ENCODE data around the gene ARL15.
A peak's percentile ranks its signal among the peaks of the same experiment; 100 is the strongest.

The ARL15 gene

DNA sequence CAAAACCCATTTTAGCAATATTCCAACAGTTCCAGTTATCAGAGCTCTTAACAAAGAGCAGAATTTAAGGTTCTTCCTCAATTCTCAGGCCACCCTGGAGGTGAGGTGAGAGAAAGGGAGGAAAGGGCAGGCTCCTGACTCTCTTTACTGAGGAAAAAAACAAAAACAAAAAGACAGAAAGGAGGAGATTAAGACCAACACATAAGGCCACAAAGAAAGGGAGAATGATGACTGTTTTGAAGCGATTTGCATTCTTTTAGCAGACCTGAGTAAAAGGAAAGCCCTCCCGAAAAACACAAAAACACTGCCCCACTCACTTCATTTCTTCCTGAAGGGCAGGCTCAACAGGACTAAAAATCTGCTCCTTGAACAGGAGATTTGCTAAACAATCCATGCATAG lies 300.5 kb downstream of the ARL15 start:
- Histone ChIP-seq H3K18ac (ENCODE audit: low read length) (no peak overlapping the region), H3K4me1 (ENCODE audit: control insufficient read depth in 1 of 2, insufficient read depth in 2 of 2, low read length in 2 of 2) (peaks cover 0 to 2% of the 10 kb centered on the region in 2 experiments), H4K8ac (ENCODE audit: low read depth, low read length) (no peak overlapping the region), H2AK5ac (ENCODE audit: low read length) (no peak overlapping the region), H2BK120ac (ENCODE audit: insufficient read depth, low read length, poor library complexity) (no peak overlapping the region), H3K4me2 (ENCODE audit: low read length) (no peak overlapping the region), H3K9ac (ENCODE audit: low read length) (no peak overlapping the region), H3K27me3 (ENCODE audit: insufficient read depth, low read length) (no peaks in the 10 kb centered on the region), H3K36me3 (ENCODE audit: control insufficient read depth in 1 of 2, insufficient read depth in 2 of 2, low read length in 2 of 2) (no peaks in the 10 kb centered on the region), H2AFZ (ENCODE audit: insufficient read depth, low read length, poor library complexity) (no peak overlapping the region), H4K12ac (ENCODE audit: low read depth, low read length) (no peak overlapping the region), H3K23ac (ENCODE audit: low read length) (no peak overlapping the region), H3K14ac (ENCODE audit: low read length) (no peak overlapping the region), H2BK5ac (ENCODE audit: low read depth, low read length, poor library complexity) (no peak overlapping the region), H3K79me1 (ENCODE audit: low read length) (no peaks in the 10 kb centered on the region), H3K9me3 (ENCODE audit: insufficient read depth, low read depth, low read length) (no peaks in the 10 kb centered on the region), H3K79me2 (ENCODE audit: control insufficient read depth, insufficient read depth, low read length, poor library complexity) (no peaks in the 10 kb centered on the region), H3K27ac (ENCODE audit: low read depth, low read length) (no peak overlapping the region), H3K4ac (ENCODE audit: low read depth, low read length) (no peak overlapping the region), H2BK12ac (ENCODE audit: low read length) (no peak overlapping the region), H3K4me3 (ENCODE audit: low read depth, low read length) (no peak overlapping the region), H4K91ac (ENCODE audit: low read depth, low read length) (no peak overlapping the region)
- no CpG with 5 or more reads among the region's 2 CpGs for WGBS (ENCODE audit: extremely low coverage, insufficient coverage, insufficient read length)
- DNase-seq: no peak

DNA sequence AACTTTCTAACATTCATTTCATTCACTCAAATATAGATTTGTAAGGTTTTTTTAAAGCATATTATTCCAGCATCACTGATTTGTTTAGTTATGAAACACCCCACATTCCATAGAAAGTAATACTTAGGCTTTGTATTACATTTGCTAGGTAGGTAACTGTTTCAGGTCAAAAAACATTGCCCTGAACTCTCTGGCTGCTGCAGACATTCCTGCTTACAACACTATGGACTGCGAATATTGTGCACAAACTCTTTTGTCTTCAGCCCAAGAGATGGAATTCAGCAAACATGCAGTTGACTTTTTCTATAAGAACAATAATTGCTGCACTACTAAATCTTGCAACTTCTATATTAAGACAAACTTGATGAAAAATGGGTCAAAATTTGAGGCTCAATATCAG lies 301.0 kb downstream of the ARL15 start:
- no peak overlapping the region for H2BK120ac ChIP-seq (ENCODE audit: insufficient read depth, low read length, poor library complexity)
- H3K9ac ChIP-seq (ENCODE audit: low read length): no peak overlapping the region
- no CpG with 5 or more reads among the region's 1 CpG for WGBS (ENCODE audit: extremely low coverage, insufficient coverage, insufficient read length)
- no peaks in the 10 kb centered on the region for H3K79me2 ChIP-seq (ENCODE audit: control insufficient read depth, insufficient read depth, low read length, poor library complexity)
- no peak overlapping the region for H2BK12ac ChIP-seq (ENCODE audit: low read length)
- no peak overlapping the region for H3K18ac ChIP-seq (ENCODE audit: low read length)
- peaks cover 0 to 2% of the 10 kb centered on the region in 2 experiments for H3K4me1 ChIP-seq (ENCODE audit: control insufficient read depth in 1 of 2, insufficient read depth in 2 of 2, low read length in 2 of 2)
- no peaks in the 10 kb centered on the region for H3K79me1 ChIP-seq (ENCODE audit: low read length)
- no peak overlapping the region for H3K4ac ChIP-seq (ENCODE audit: low read depth, low read length)
- H3K4me3 ChIP-seq (ENCODE audit: low read depth, low read length): no peak overlapping the region
- H3K27ac ChIP-seq (ENCODE audit: low read depth, low read length): no peak overlapping the region
- H3K23ac ChIP-seq (ENCODE audit: low read length): no peak overlapping the region
- H3K9me3 ChIP-seq (ENCODE audit: insufficient read depth, low read depth, low read length): no peaks in the 10 kb centered on the region
- H4K12ac ChIP-seq (ENCODE audit: low read depth, low read length): no peak overlapping the region
- H2AFZ ChIP-seq (ENCODE audit: insufficient read depth, low read length, poor library complexity): no peak overlapping the region
- H3K27me3 ChIP-seq (ENCODE audit: insufficient read depth, low read length): no peaks in the 10 kb centered on the region
- H4K8ac ChIP-seq (ENCODE audit: low read depth, low read length): no peak overlapping the region
- no peak overlapping the region for H2BK5ac ChIP-seq (ENCODE audit: low read depth, low read length, poor library complexity)
- no peaks in the 10 kb centered on the region for H3K36me3 ChIP-seq (ENCODE audit: control insufficient read depth in 1 of 2, insufficient read depth in 2 of 2, low read length in 2 of 2)
- H2AK5ac ChIP-seq (ENCODE audit: low read length): no peak overlapping the region
- DNase-seq: no peak
- no peak overlapping the region for H3K14ac ChIP-seq (ENCODE audit: low read length)
- no peak overlapping the region for H3K4me2 ChIP-seq (ENCODE audit: low read length)
- H4K91ac ChIP-seq (ENCODE audit: low read depth, low read length): no peak overlapping the region

DNA sequence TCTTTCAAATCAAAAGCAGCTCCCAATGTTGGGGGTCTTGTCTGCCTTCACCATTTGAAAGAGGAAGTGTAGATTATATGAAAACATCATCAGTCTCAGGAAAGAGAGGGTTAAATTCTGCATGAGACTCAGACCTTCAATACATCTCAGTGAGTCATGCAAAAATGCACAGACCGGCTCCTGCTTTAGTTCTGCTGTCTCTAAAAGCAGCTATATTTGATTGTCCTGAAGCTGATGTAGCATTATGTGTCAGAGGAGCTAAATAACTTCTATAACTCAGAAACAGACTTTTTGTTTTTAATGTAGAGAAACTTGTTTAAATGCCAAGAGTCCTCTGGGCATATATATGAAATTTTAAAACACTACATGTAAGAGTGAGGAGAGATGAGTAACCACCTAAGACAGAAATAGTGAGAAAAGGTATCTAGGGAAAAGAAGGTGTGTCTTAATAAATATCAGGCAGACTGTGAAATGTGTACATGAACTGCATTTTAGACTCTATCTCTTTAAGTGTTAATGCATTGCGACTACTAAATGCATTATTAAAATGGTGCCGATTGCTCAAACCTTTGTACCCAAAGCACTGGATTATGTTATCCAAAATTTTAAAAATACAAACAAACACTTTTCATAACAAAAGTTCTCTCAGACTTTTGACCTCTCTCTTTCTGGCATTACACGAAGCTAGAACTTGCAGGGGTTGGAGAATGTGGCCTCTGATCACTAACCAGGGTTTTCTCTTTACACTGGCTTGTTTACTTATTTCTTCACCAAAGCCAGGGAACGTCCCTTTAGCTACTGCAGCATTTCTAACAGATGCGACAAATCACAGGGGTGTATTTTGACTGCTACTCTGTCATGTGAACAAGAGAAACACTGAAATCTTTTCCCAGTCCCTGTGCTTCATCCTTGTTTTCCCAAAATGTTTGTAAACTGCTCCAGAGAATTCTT lies 302.3 kb downstream of the ARL15 start:
- H4K8ac ChIP-seq (ENCODE audit: low read depth, low read length): no peak overlapping the region
- H3K4me1 ChIP-seq (ENCODE audit: control insufficient read depth in 1 of 2, insufficient read depth in 2 of 2, low read length in 2 of 2): peaks cover 0 to 2% of the 10 kb centered on the region in 2 experiments
- WGBS (ENCODE audit: extremely low coverage, insufficient coverage, insufficient read length): no CpG with 5 or more reads among the region's 6 CpGs
- H4K91ac ChIP-seq (ENCODE audit: low read depth, low read length): peak overlapping the region; percentile 14
- H3K79me1 ChIP-seq (ENCODE audit: low read length): no peaks in the 10 kb centered on the region
- H3K4me3 ChIP-seq (ENCODE audit: low read depth, low read length): no peak overlapping the region
- H3K27ac ChIP-seq (ENCODE audit: low read depth, low read length): no peak overlapping the region
- no peak overlapping the region for H4K12ac ChIP-seq (ENCODE audit: low read depth, low read length)
- H3K9me3 ChIP-seq (ENCODE audit: insufficient read depth, low read depth, low read length): no peaks in the 10 kb centered on the region
- no peak for DNase-seq
- no peak overlapping the region for H3K9ac ChIP-seq (ENCODE audit: low read length)
- H3K14ac ChIP-seq (ENCODE audit: low read length): no peak overlapping the region
- no peak overlapping the region for H3K4me2 ChIP-seq (ENCODE audit: low read length)
- H2AK5ac ChIP-seq (ENCODE audit: low read length): no peak overlapping the region
- no peak overlapping the region for H2BK12ac ChIP-seq (ENCODE audit: low read length)
- H3K36me3 ChIP-seq (ENCODE audit: control insufficient read depth in 1 of 2, insufficient read depth in 2 of 2, low read length in 2 of 2): no peaks in the 10 kb centered on the region
- H3K18ac ChIP-seq (ENCODE audit: low read length): no peak overlapping the region
- no peaks in the 10 kb centered on the region for H3K27me3 ChIP-seq (ENCODE audit: insufficient read depth, low read length)
- no peak overlapping the region for H2AFZ ChIP-seq (ENCODE audit: insufficient read depth, low read length, poor library complexity)
- H3K79me2 ChIP-seq (ENCODE audit: control insufficient read depth, insufficient read depth, low read length, poor library complexity): no peaks in the 10 kb centered on the region
- H2BK5ac ChIP-seq (ENCODE audit: low read depth, low read length, poor library complexity): no peak overlapping the region
- no peak overlapping the region for H3K4ac ChIP-seq (ENCODE audit: low read depth, low read length)
- no peak overlapping the region for H3K23ac ChIP-seq (ENCODE audit: low read length)
- H2BK120ac ChIP-seq (ENCODE audit: insufficient read depth, low read length, poor library complexity): no peak overlapping the region

DNA sequence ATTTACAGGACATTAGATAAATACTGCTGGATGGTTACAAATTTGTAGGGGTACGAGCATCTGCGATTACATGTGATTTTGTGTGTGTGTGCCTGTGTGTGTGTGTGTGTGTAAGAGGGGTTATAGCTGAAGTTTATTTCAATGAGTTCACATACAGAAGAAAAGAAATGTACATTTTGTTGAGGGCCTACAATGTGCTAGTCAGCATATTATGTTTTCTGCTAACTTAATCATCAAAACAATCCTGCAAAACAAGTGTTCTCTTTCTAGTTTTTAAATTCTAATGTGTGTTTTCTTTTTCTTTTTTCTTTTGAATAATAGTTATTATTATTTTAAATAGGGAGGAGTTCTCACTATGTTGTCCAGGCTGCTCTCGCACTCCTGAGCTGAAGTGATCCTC lies 305.7 kb downstream of the ARL15 start:
- Histone ChIP-seq H3K9me3 (ENCODE audit: insufficient read depth, low read depth, low read length) (no peaks in the 10 kb centered on the region), H3K79me2 (ENCODE audit: control insufficient read depth, insufficient read depth, low read length, poor library complexity) (no peaks in the 10 kb centered on the region), H2BK120ac (ENCODE audit: insufficient read depth, low read length, poor library complexity) (no peak overlapping the region), H3K4ac (ENCODE audit: low read depth, low read length) (no peak overlapping the region), H3K4me2 (ENCODE audit: low read length) (no peak overlapping the region), H4K91ac (ENCODE audit: low read depth, low read length) (no peak overlapping the region), H3K36me3 (ENCODE audit: control insufficient read depth in 1 of 2, insufficient read depth in 2 of 2, low read length in 2 of 2) (no peaks in the 10 kb centered on the region), H3K18ac (ENCODE audit: low read length) (no peak overlapping the region), H3K27me3 (ENCODE audit: insufficient read depth, low read length) (no peaks in the 10 kb centered on the region), H3K79me1 (ENCODE audit: low read length) (no peaks in the 10 kb centered on the region), H2BK12ac (ENCODE audit: low read length) (no peak overlapping the region), H4K8ac (ENCODE audit: low read depth, low read length) (no peak overlapping the region), H2AK5ac (ENCODE audit: low read length) (no peak overlapping the region), H3K27ac (ENCODE audit: low read depth, low read length) (no peak overlapping the region), H3K4me1 (ENCODE audit: control insufficient read depth in 1 of 2, insufficient read depth in 2 of 2, low read length in 2 of 2) (peaks cover 0 to 2% of the 10 kb centered on the region in 2 experiments), H2BK5ac (ENCODE audit: low read depth, low read length, poor library complexity) (no peak overlapping the region), H3K14ac (ENCODE audit: low read length) (no peak overlapping the region), H3K9ac (ENCODE audit: low read length) (no peak overlapping the region), H2AFZ (ENCODE audit: insufficient read depth, low read length, poor library complexity) (no peak overlapping the region), H3K4me3 (ENCODE audit: low read depth, low read length) (no peak overlapping the region), H4K12ac (ENCODE audit: low read depth, low read length) (no peak overlapping the region), H3K23ac (ENCODE audit: low read length) (no peak overlapping the region)
- DNase-seq: no peak
- WGBS (ENCODE audit: extremely low coverage, insufficient coverage, insufficient read length): no CpG with 5 or more reads among the region's 3 CpGs

All from trophoblast cell (in vitro differentiated cells and primary cell).